ENCODE measurements around the gene CCN5.

CCN5 gene

GRCh38 chr20:44723391-44723790, 8.2 kb downstream of the CCN5 start:
- no peak overlapping the region for H3K4me3 ChIP-seq (ENCODE audit: low read depth, low read length)
- DNase-seq (ENCODE audit: low read depth) = no peak
- TF ChIP-seq, protein P1, sequence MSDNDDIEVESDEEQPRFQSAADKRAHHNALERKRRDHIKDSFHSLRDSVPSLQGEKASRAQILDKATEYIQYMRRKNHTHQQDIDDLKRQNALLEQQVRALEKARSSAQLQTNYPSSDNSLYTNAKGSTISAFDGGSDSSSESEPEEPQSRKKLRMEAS (IDR thresholded peaks at IDR 0.05; ENCODE audit: low read depth, low read length) = no peak
- no peak for TF ChIP-seq MYC (IDR thresholded peaks at IDR 0.05; ENCODE audit: low read depth, low read length)
- TF ChIP-seq CTCF (IDR thresholded peaks at IDR 0.05; ENCODE audit: low read depth, low read length) = no peak
- TF ChIP-seq POLR2A (IDR thresholded peaks at IDR 0.05; ENCODE audit: extremely low read depth, insufficient read length) = no peak

DNA sequence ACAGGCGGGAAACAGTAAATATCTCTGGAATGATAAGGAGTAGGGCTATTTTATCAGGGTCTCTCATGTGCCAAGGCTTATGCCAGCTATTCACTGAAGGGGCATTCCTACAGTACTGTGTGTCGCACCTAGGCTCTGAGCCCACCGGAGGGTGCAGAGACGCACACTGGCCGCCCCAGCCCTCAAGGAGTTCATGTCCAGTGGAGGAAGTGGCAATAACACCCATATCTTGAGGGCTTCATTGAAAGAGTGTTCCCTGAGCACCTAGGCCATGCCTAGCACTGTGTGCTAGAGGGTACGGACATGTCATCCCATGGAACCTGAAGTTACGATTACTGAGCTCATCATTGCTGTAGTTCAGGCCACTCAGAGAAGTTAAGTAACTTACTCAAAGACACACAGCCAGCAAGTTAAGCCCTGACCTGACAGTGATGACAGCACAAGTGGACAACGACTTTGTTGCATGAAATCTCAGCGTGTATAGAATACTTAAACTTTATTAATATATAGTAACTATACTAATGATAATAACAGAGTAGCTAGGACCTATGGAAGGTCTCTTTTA, 8.7 kb downstream of the CCN5 start:
- DNase-seq (ENCODE audit: low read depth) = no peak
- no peak overlapping the region for H3K4me3 ChIP-seq (ENCODE audit: low read depth, low read length)
- TF ChIP-seq, protein P1 (IDR thresholded peaks at IDR 0.05; ENCODE audit: low read depth, low read length) = no peak
- no peak for TF ChIP-seq POLR2A (IDR thresholded peaks at IDR 0.05; ENCODE audit: extremely low read depth, insufficient read length)
- TF ChIP-seq CTCF (IDR thresholded peaks at IDR 0.05; ENCODE audit: low read depth, low read length) = no peak
- TF ChIP-seq MYC (IDR thresholded peaks at IDR 0.05; ENCODE audit: low read depth, low read length) = no peak

- no peak for DNase-seq (ENCODE audit: low read depth)
- TF ChIP-seq POLR2A (IDR thresholded peaks at IDR 0.05; ENCODE audit: extremely low read depth, insufficient read length) = no peak
- no peak for TF ChIP-seq CTCF (IDR thresholded peaks at IDR 0.05; ENCODE audit: low read depth, low read length)
- TF ChIP-seq MYC (IDR thresholded peaks at IDR 0.05; ENCODE audit: low read depth, low read length) = no peak
- TF ChIP-seq, protein P1 (IDR thresholded peaks at IDR 0.05; ENCODE audit: low read depth, low read length) = no peak
- H3K4me3 ChIP-seq (ENCODE audit: low read depth, low read length) = no peak overlapping the region
Measured at GRCh38 chr20:44724423-44725091, 9.4 kb downstream of the CCN5 start.

DNA sequence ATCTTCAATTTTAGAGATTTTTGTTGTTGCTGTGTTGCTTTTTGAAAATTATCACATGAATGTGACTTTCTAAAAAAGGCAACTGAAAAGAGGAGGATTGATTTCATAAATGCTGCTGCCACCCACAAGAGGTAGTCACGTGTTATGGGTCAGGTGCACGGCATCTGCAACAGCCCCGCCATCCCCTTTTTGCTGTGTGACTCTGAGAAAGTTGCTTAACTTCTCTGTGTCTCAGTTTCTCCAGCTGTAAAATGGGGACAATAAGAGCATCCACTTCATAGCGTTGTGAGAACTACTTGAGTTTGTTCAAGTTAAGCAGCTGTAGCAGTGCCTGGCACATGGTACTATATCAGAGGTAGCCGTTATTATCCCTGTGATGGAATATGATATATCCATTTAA, 10.7 kb downstream of the CCN5 start:
- TF ChIP-seq MYC (IDR thresholded peaks at IDR 0.05; ENCODE audit: low read depth, low read length) = no peak
- TF ChIP-seq, protein P1 (IDR thresholded peaks at IDR 0.05; ENCODE audit: low read depth, low read length) = no peak
- TF ChIP-seq POLR2A (IDR thresholded peaks at IDR 0.05; ENCODE audit: extremely low read depth, insufficient read length) = no peak
- TF ChIP-seq CTCF (IDR thresholded peaks at IDR 0.05; ENCODE audit: low read depth, low read length) = no peak
- no peak for DNase-seq (ENCODE audit: low read depth)
- no peak overlapping the region for H3K4me3 ChIP-seq (ENCODE audit: low read depth, low read length)

GRCh38 chr20:44727039-44727438, 11.9 kb downstream of the CCN5 start:
- DNase-seq (ENCODE audit: low read depth) = no peak
- no peak overlapping the region for H3K4me3 ChIP-seq (ENCODE audit: low read depth, low read length)
- TF ChIP-seq POLR2A (IDR thresholded peaks at IDR 0.05; ENCODE audit: extremely low read depth, insufficient read length) = no peak
- no peak for TF ChIP-seq CTCF (IDR thresholded peaks at IDR 0.05; ENCODE audit: low read depth, low read length)
- no peak for TF ChIP-seq MYC (IDR thresholded peaks at IDR 0.05; ENCODE audit: low read depth, low read length)
- TF ChIP-seq, protein P1 (IDR thresholded peaks at IDR 0.05; ENCODE audit: low read depth, low read length) = no peak
